ENCODE data around the gene CLCN6.

Gene CLCN6

GRCh38 chr1:11856698-11857097 is 50.7 kb downstream of the CLCN6 start:
- no peak for DNase-seq

GRCh38 chr1:11857164-11857851 is 51.3 kb downstream of the CLCN6 start:
- no peak for DNase-seq

- DNase-seq = no peak
Observed at GRCh38 chr1:11858158-11858557, 52.2 kb downstream of the CLCN6 start.

GRCh38 chr1:11858613-11858967 is 52.6 kb downstream of the CLCN6 start, which contains the start of gene NPPB:
TSS of gene NPPB (minus strand) at chr1:11858945. CDS start at chr1:11858833, 112 bp downstream.
- DNase-seq = no peak

GRCh38 chr1:11858968-11859871 is 53.2 kb downstream of the CLCN6 start:
- peak; percentile 72 for DNase-seq

- DNase-seq = no peak
Observed at GRCh38 chr1:11860083-11860482, 54.1 kb downstream of the CLCN6 start.

- DNase-seq = no peak
Observed at GRCh38 chr1:11860587-11860986, 54.6 kb downstream of the CLCN6 start.

GRCh38 chr1:11862890-11863289 is 56.9 kb downstream of the CLCN6 start:
- no peak for DNase-seq

- no peak for DNase-seq
Observed at GRCh38 chr1:11868331-11868980, 62.5 kb downstream of the CLCN6 start.

GRCh38 chr1:11869104-11869503 is 63.1 kb downstream of the CLCN6 start:
- no peak for DNase-seq

- no peak for DNase-seq
Observed at GRCh38 chr1:11869650-11870207, 63.7 kb downstream of the CLCN6 start.

- DNase-seq = no peak
Observed at GRCh38 chr1:11872545-11872944, 66.6 kb downstream of the CLCN6 start.

- no peak for DNase-seq
Observed at GRCh38 chr1:11873395-11874257, 67.6 kb downstream of the CLCN6 start.

GRCh38 chr1:11874258-11874562 is 68.2 kb downstream of the CLCN6 start:
- no peak for DNase-seq

GRCh38 chr1:11874624-11875023 is 68.6 kb downstream of the CLCN6 start:
- DNase-seq = no peak

- no peak for DNase-seq
Observed at GRCh38 chr1:11875094-11875493, 69.1 kb downstream of the CLCN6 start.

- no peak for DNase-seq
Observed at GRCh38 chr1:11877074-11877473, 71.1 kb downstream of the CLCN6 start.

- no peak for DNase-seq
Observed at GRCh38 chr1:11878081-11878890, 72.3 kb downstream of the CLCN6 start.

- no peak for DNase-seq
Observed at GRCh38 chr1:11878891-11879190, 72.8 kb downstream of the CLCN6 start.

- no peak for DNase-seq
Observed at GRCh38 chr1:11879311-11880180, 73.6 kb downstream of the CLCN6 start.

- no peak for DNase-seq
Observed at GRCh38 chr1:11880181-11880575, 74.2 kb downstream of the CLCN6 start.

Data from femur (tissue), 1 donor.